Medulla oblongata (tissue), 1 donor: Measurements from ENCODE around the gene EVI2A.

ENCODE experiments used
- DNase-seq: peaks from one replicate; pipeline ENCODE4 v3.0.0-alpha.2; 2015; ENCODE audit errors: extremely low spot score

EVI2A gene

GRCh38 chr17:31273516-31273915 lies 47.9 kb downstream of the EVI2A start:
- no peak for DNase-seq

- DNase-seq, result no peak
Measured at GRCh38 chr17:31272803-31273202, 48.6 kb downstream of the EVI2A start.

DNA sequence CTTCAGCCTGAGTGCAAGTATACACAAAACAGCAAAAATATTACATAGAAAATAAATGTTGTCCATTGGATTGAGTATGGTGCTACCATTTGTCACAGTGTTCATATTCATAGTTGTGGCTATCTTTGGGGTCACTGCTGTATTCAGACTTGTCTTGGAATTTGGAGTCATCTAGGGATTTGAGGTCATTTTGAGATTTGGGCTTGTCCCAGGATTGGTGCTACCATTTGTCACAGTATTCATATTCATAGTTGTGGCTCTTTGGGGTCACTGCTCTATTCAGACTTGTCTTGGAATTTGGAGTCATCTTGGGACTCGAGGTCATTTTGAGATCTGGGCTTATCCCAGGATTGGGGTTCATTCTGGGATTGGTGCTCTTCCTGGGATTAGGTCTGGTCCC lies 49.2 kb downstream of the EVI2A start:
- no peak for DNase-seq

GRCh38 chr17:31269578-31269983 lies 51.8 kb downstream of the EVI2A start:
- no peak for DNase-seq

- no peak for DNase-seq
Measured at GRCh38 chr17:31269036-31269577, 52.3 kb downstream of the EVI2A start.
